AG08395 (cell line): ENCODE measurements around the gene GMDS.
A peak's percentile ranks its signal among the peaks of the same experiment; 100 is the strongest.

ENCODE experiments used
- DNase-seq: peaks from one replicate; pipeline ENCODE4 v3.0.0; 2012; ENCODE audit warnings: mixed read lengths, low spot score

Gene GMDS

GRCh38 chr6:1940381-1940780 is 305.0 kb downstream of the GMDS start:
- DNase-seq: no peak

- DNase-seq: no peak
Observed at GRCh38 chr6:1933292-1933691, 312.1 kb downstream of the GMDS start.

- no peak for DNase-seq
Observed at GRCh38 chr6:1931817-1932216, 313.6 kb downstream of the GMDS start.

GRCh38 chr6:1930356-1930755 is 315.0 kb downstream of the GMDS start:
- no peak for DNase-seq

GRCh38 chr6:1929931-1930330 is 315.5 kb downstream of the GMDS start:
- DNase-seq: no peak

GRCh38 chr6:1925743-1926430 is 319.5 kb downstream of the GMDS start:
- DNase-seq: no peak

GRCh38 chr6:1923449-1923848 is 322.0 kb downstream of the GMDS start:
- no peak for DNase-seq

- DNase-seq: peak; percentile 49
Observed at GRCh38 chr6:1917626-1918371, 327.6 kb downstream of the GMDS start.

GRCh38 chr6:1916334-1917070 is 328.9 kb downstream of the GMDS start:
- DNase-seq: peak; percentile 71

GRCh38 chr6:1915226-1915625 is 330.2 kb downstream of the GMDS start:
- no peak for DNase-seq

GRCh38 chr6:1913577-1913976 is 331.8 kb downstream of the GMDS start:
- no peak for DNase-seq

- DNase-seq: no peak
Observed at GRCh38 chr6:1912731-1913130, 332.7 kb downstream of the GMDS start.

GRCh38 chr6:1911474-1911873 is 333.9 kb downstream of the GMDS start:
- no peak for DNase-seq

- no peak for DNase-seq
Observed at GRCh38 chr6:1910621-1911407, 334.6 kb downstream of the GMDS start.

GRCh38 chr6:1908784-1909183 is 336.6 kb downstream of the GMDS start:
- DNase-seq: no peak

- no peak for DNase-seq
Observed at GRCh38 chr6:1906609-1907008, 338.8 kb downstream of the GMDS start.

- no peak for DNase-seq
Observed at GRCh38 chr6:1906014-1906413, 339.4 kb downstream of the GMDS start.

GRCh38 chr6:1904898-1905297 is 340.5 kb downstream of the GMDS start:
- no peak for DNase-seq

GRCh38 chr6:1904466-1904799 is 341.0 kb downstream of the GMDS start:
- DNase-seq: no peak

GRCh38 chr6:1903780-1904465 is 341.5 kb downstream of the GMDS start:
- DNase-seq: no peak

- DNase-seq: peak; percentile 29
Observed at GRCh38 chr6:1901556-1901955, 343.8 kb downstream of the GMDS start.

GRCh38 chr6:1896897-1897296 is 348.5 kb downstream of the GMDS start:
- no peak for DNase-seq
